ENCODE measurements around the gene ITGB7. TPM values are rescaled to one million over a fixed set of nuclear protein-coding genes. Genes with fewer than 3 reads are reported as not detected.

The ITGB7 gene
- total RNA-seq, 1 donor from 2014 or later = not detected

GRCh38 chr12:53220694-53221202, 13.7 kb upstream of the ITGB7 start:
- TF ChIP-seq EZH2phosphoT487 (IDR thresholded peaks at IDR 0.05) = no peak
- TF ChIP-seq CTCF (IDR thresholded peaks at IDR 0.05) = no peak
- no peak for TF ChIP-seq EZH2 (IDR thresholded peaks at IDR 0.05)
- peak overlapping the region; percentile 15 for H3K27ac Mint-ChIP-seq
- Histone ChIP-seq H3K9ac (no peak overlapping the region), H3F3A (ENCODE audit: low read depth) (peaks cover 87% of the 10 kb centered on the region), H3K27me3 (peaks cover 16% of the 10 kb centered on the region), H3K4me2 (peak overlapping the region; percentile 77), H4K20me1 (ENCODE audit: low read depth) (peaks cover 4% of the 10 kb centered on the region), H3K4me1 (peaks cover 74% of the 10 kb centered on the region), H3K79me2 (ENCODE audit: low read depth) (peaks cover 41% of the 10 kb centered on the region), H2AFZ (replicated peaks) (peak overlapping the region; percentile 40), H3K9me3 (ENCODE audit: low read depth) (no peaks in the 10 kb centered on the region), H3K27ac (peak overlapping the region; percentile 87), H3K4me3 (peak overlapping the region; percentile 51), H3K36me3 (no peaks in the 10 kb centered on the region)
- peak overlapping the region; percentile 91 for H3K4me3 Mint-ChIP-seq
- no peaks in the 10 kb centered on the region for H3K36me3 Mint-ChIP-seq
- DNase-seq (ENCODE audit: low spot score) = peak; percentile 98
- peaks cover 38% of the 10 kb centered on the region for H3K27me3 Mint-ChIP-seq (ENCODE audit: insufficient read depth, low read depth)
- H3K9me3 Mint-ChIP-seq = no peaks in the 10 kb centered on the region
- H3K4me1 Mint-ChIP-seq = peaks cover 65% of the 10 kb centered on the region

GRCh38 chr12:53219956-53220693, 13.1 kb upstream of the ITGB7 start:
- Histone ChIP-seq H3F3A (ENCODE audit: low read depth) (peaks cover 82% of the 10 kb centered on the region), H3K4me3 (peak overlapping the region; percentile 51), H3K4me2 (peak overlapping the region; percentile 77), H3K9me3 (ENCODE audit: low read depth) (no peaks in the 10 kb centered on the region), H3K27me3 (peaks cover 16% of the 10 kb centered on the region), H3K36me3 (no peaks in the 10 kb centered on the region), H3K9ac (no peak overlapping the region), H3K4me1 (peaks cover 68% of the 10 kb centered on the region), H3K79me2 (ENCODE audit: low read depth) (peaks cover 41% of the 10 kb centered on the region), H3K27ac (no peak overlapping the region), H2AFZ (replicated peaks) (peak overlapping the region; percentile 3), H4K20me1 (ENCODE audit: low read depth) (peaks cover 4% of the 10 kb centered on the region)
- peaks cover 36% of the 10 kb centered on the region for H3K27me3 Mint-ChIP-seq (ENCODE audit: insufficient read depth, low read depth)
- DNase-seq (ENCODE audit: low spot score) = peak; percentile 80
- H3K4me1 Mint-ChIP-seq = peaks cover 60% of the 10 kb centered on the region
- H3K9me3 Mint-ChIP-seq = no peaks in the 10 kb centered on the region
- TF ChIP-seq EZH2 (IDR thresholded peaks at IDR 0.05) (peak; percentile 4), EZH2phosphoT487 (IDR thresholded peaks at IDR 0.05) (no peak), CTCF (IDR thresholded peaks at IDR 0.05) (no peak)
- H3K36me3 Mint-ChIP-seq = no peaks in the 10 kb centered on the region
- H3K4me3 Mint-ChIP-seq = peak overlapping the region; percentile 91
- no peak overlapping the region for H3K27ac Mint-ChIP-seq

- peaks cover 55% of the 10 kb centered on the region for H3K4me1 Mint-ChIP-seq
- H3K27me3 ChIP-seq = peaks cover 16% of the 10 kb centered on the region
Measured at GRCh38 chr12:53219292-53219955, 12.4 kb upstream of the ITGB7 start.

More at GRCh38 chr12:53219292-53219955, 12.4 kb upstream of the ITGB7 start:
- H3K4me2 ChIP-seq = peak overlapping the region; percentile 77
- H3K79me2 ChIP-seq (ENCODE audit: low read depth) = peaks cover 41% of the 10 kb centered on the region
- no peak overlapping the region for H3K27ac Mint-ChIP-seq
- no peaks in the 10 kb centered on the region for H3K36me3 ChIP-seq
- no peaks in the 10 kb centered on the region for H3K36me3 Mint-ChIP-seq
- peaks cover 4% of the 10 kb centered on the region for H4K20me1 ChIP-seq (ENCODE audit: low read depth)
- H3K9ac ChIP-seq = no peak overlapping the region
- peak overlapping the region; percentile 51 for H3K4me3 ChIP-seq
- H3K9me3 ChIP-seq (ENCODE audit: low read depth) = no peaks in the 10 kb centered on the region
- H3K27ac ChIP-seq = no peak overlapping the region
- H3K4me3 Mint-ChIP-seq = peak overlapping the region; percentile 91
- peaks cover 75% of the 10 kb centered on the region for H3F3A ChIP-seq (ENCODE audit: low read depth)
- H3K27me3 Mint-ChIP-seq (ENCODE audit: insufficient read depth, low read depth) = peaks cover 36% of the 10 kb centered on the region
- DNase-seq (ENCODE audit: low spot score) = no peak
- H3K4me1 ChIP-seq = peaks cover 60% of the 10 kb centered on the region
- no peaks in the 10 kb centered on the region for H3K9me3 Mint-ChIP-seq
- peak overlapping the region; percentile 3 for H2AFZ ChIP-seq (replicated peaks)
- TF ChIP-seq EZH2 (IDR thresholded peaks at IDR 0.05) (peak; percentile 54), EZH2phosphoT487 (IDR thresholded peaks at IDR 0.05) (no peak), CTCF (IDR thresholded peaks at IDR 0.05) (no peak)
